HG03045 (cell line): ENCODE data around the gene SOX13.

ENCODE experiments used
- ATAC-seq: cut with Tn5 transposase; IDR thresholded peaks from one replicate; pipeline ENCODE4 v1.9.1; 2021; ENCODE audit warnings: mild to moderate bottlenecking, moderate library complexity; ENCODE audit not compliant: unreplicated experiment

Gene SOX13

GRCh38 chr1:204103431-204103741 lies 30.5 kb downstream of the SOX13 start:
- ATAC-seq: no peak

GRCh38 chr1:204104331-204105130 lies 31.6 kb downstream of the SOX13 start:
- ATAC-seq: no peak

- no peak for ATAC-seq
These were observed 32.2 kb downstream of the SOX13 start for GRCh38 chr1:204105131-204105515.

- no peak for ATAC-seq
These were observed 33.9 kb downstream of the SOX13 start for GRCh38 chr1:204106825-204107224.

DNA sequence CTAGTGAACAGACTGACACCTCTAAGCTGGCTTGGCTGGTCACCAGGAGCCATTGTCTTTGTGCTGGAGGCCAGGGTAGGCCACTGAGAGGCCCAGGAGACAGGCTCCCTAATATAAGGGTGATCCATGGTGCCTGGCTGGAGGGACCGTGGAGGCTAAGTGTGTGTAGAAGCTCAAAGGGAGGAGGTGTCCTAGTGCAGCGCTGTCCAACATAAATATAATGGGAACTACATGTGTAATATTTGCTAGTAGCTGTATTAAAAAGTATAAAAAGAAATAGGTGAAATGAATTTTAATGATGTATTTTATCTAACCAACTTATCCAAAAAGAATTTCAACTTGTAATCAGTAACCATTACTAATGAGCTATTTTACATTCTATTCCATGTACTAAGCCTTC lies 35.0 kb downstream of the SOX13 start:
- no peak for ATAC-seq

DNA sequence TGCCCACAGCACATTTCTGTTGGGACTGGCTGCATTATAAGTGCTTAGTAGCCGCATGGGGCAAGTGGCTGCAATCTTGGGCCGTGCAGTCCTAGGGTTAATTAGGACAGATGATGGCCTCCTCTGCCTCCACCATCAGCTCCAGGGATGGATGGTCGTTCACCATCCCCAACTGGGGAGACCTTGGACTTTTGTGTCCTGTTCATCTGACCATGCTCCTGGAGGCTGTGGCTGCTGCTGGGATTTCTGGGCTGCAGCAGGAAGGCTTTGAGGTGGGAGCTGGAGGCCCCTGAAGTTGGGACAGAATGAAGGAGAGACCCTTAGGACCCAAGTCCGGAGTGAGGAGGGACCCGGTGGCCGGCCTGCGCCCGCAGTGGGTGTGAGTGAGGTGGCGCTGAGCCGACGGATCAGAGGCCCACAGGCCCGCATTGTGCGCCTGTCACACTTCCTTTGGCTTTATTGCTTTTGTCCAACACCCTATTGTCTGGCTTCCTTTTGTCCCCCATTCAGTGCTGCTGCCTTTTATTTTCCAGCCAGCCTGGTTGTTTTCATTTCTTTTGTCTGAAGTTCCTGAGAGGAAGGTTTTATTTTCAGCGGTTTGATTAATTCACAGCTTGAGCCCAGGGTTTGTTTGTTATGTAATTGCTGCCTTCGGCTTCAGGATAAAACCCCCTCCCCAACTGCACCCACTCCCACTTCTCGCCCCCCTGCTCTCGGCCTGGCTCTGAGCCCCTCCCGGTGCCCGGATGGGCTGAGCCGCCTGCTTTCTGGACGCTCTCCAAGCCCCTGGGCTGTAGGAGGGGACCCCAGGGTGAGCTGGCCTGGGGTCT lies 35.6 kb downstream of the SOX13 start:
- ATAC-seq: no peak

- no peak for ATAC-seq
These were observed 38.1 kb downstream of the SOX13 start for GRCh38 chr1:204110894-204111633.

DNA sequence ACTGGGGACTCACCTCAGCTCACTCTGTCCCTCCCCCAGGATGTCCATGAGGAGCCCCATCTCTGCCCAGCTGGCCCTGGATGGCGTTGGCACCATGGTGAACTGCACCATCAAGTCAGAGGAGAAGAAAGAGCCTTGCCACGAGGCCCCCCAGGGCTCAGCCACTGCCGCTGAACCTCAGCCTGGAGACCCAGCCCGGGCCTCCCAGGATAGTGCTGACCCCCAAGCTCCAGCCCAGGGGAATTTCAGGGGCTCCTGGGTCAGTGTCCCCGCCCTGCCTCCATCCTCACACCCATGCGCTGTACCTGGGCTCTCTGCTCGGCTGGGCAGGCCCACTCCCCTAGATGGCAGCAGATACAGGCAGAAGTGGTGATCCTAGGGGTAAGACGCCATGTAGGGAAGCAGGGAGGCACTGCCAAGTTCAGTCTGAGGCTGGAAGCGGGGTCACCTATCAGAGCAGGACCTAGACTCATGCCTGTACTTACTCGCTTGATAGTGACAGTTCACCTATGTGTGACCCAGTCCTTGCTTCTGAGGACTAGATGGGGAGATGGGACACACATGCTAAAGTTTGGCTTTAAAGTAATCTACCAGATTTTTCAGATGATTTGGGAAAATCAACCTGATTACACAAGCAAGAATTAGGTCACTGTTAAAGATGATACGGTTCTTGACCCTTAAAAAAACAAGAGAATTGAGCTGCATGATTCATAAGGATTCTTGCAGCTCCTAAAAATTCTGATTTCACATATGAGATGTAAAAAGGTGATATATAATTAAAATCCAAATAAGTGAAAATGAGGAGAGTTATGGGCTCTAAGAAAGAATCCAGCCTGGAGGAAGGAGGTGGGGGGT lies 40.2 kb downstream of the SOX13 start:
- ATAC-seq: no peak

GRCh38 chr1:204113896-204114295 lies 41.0 kb downstream of the SOX13 start:
- no peak for ATAC-seq

- no peak for ATAC-seq
These were observed 41.7 kb downstream of the SOX13 start for GRCh38 chr1:204114606-204115005.

DNA sequence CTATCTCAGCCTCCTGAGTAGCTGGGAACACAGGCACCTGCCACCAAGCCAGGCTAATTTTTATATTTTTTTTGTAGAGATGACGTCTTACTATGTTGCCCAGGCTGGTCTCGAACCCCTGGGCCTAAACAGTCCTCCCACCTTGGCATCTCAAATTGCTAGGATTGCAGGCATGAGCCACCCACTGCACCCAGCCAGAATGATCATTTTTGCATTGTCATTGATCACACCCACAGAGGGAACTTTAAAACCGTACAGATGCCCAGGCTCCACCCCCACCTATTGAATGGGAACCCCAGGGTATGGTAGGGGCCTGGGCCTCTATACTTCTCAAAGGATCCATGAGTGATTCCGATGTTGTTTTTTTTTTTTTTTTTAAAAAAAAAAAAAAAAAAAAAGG lies 42.2 kb downstream of the SOX13 start:
- ATAC-seq: no peak

DNA sequence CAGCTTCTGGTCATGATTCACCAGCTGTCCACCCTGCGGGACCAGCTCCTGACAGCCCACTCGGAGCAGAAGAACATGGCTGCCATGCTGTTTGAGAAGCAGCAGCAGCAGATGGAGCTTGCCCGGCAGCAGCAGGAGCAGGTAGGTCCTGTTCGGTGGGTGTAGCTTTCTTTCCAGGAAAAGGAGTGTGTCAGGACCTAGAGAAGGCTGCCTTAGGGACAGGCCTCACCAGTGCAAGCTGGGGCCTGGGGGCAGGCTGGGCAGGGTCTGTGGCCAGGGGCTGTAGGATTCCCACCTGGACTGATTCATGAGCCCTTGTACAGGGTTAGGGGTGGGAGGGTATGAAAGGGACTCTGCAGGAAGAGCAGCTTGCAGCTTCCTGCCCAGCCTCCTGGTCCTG lies 43.6 kb downstream of the SOX13 start:
- ATAC-seq: no peak

- ATAC-seq: no peak
These were observed 49.1 kb downstream of the SOX13 start for GRCh38 chr1:204121840-204122555.

- ATAC-seq: no peak
These were observed 50.5 kb downstream of the SOX13 start for GRCh38 chr1:204123376-204123775.

DNA sequence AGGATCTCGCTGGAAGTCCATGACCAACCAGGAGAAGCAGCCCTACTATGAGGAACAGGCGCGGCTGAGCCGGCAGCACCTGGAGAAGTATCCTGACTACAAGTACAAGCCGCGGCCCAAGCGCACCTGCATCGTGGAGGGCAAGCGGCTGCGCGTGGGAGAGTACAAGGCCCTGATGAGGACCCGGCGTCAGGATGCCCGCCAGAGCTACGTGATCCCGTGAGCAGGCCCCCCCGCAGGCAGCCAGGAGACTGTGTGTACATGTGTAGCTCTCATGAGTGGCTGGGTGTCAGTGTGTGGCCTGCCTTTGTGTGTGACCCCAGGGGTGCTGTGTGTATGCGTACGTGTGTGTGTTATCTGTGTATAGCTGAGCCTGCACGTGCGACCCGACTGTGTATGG lies 51.7 kb downstream of the SOX13 start:
- no peak for ATAC-seq

DNA sequence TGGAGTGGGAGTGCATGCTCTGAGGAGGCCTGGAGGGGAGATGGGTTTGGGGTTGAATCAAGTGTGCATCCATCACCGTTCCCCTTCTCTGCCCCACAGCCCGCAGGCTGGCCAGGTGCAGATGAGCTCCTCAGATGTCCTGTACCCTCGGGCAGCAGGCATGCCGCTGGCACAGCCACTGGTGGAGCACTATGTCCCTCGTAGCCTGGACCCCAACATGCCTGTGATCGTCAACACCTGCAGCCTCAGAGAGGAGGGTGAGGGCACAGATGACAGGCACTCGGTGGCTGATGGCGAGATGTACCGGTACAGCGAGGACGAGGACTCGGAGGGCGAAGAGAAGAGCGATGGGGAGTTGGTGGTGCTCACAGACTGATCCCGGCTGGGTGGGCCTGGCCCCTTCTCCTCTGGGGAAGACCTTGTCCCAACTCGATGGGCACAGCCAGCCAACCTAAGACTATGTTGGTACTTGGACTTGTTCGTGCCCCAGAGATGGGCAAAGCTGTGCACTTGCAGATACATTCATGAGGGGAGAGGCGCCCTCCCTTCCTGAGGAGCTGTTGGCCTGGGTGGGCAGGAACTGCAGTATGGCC lies 52.9 kb downstream of the SOX13 start:
- ATAC-seq: no peak

- ATAC-seq: no peak
These were observed 53.5 kb downstream of the SOX13 start for GRCh38 chr1:204126386-204126785.

- no peak for ATAC-seq
These were observed 54.0 kb downstream of the SOX13 start for GRCh38 chr1:204126956-204127355.

DNA sequence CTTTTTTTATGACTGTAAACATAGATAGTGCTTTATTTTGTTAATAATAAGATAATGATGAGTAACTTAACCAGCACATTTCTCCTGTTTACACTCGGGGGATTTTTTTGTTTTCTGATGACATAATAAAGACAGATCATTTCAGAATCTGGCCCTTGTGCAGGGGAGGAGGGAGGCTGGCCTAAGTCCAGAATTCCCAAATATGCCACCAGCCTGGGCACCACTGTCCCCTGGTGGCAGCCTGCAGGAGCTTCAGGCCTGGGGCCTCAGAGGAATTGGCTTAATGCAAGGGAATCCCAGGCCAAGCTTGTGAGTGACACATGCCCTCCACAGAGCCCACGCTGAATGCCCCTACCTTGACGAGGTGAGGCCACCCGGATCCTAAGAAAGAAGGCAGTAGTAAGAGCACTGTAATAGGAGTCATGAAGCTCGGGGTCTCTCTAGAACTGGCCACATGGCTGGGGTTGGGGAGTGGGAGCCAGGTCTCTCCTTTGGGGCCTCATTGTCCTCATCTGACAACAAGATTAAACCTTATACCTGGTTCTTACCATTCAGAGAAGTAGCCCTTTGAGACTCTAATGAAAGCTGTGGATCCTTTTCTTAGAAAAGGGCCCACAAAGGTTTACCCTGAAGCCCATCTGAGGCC lies 54.8 kb downstream of the SOX13 start:
- no peak for ATAC-seq
